Activated CD8-positive, alpha-beta T cell treated with anti-CD3 and anti-CD28 coated beads for 36 hours (primary cell): ENCODE data around the gene ZNF3. TPM values are rescaled to one million over a fixed set of nuclear protein-coding genes. Genes with fewer than 3 reads are reported as not detected.

Source experiments
- ATAC-seq: fragments of 200-7000 bp; cut with Tn5 transposase; one replicate; pipeline ENCODE4 v1.10.0; 2021; ENCODE audit warnings: mild to moderate bottlenecking, moderate library complexity
- CTCF ChIA-PET: fragments of 350-600 bp; sonication (Branson Sonifier 250); formaldehyde crosslinking; loops from one replicate; lab custom pipeline; 2021; ENCODE audit warnings: antibody characterized with exemption; lab: Charles Lee
- POLR2A ChIA-PET: fragments of 350-600 bp; sonication (Branson Sonifier 250); formaldehyde crosslinking; loops from one replicate; lab custom pipeline; 2021; ENCODE audit warnings: antibody characterized with exemption; lab: Charles Lee
- DNase-seq: peaks from one replicate; pipeline ENCODE4 v3.0.0-alpha.2; 2020
- H3K27ac Mint-ChIP-seq: one replicate; pipeline ENCODE4 v1.8.0; 2021; ENCODE audit warnings: mild to moderate bottlenecking, mixed read lengths
- H3K27me3 Mint-ChIP-seq: one replicate; pipeline ENCODE4 v1.8.0; 2021; ENCODE audit warnings: mixed read lengths
- H3K36me3 Mint-ChIP-seq: one replicate; pipeline ENCODE4 v1.8.0; 2021; ENCODE audit warnings: low read depth, mixed read lengths
- H3K4me1 Mint-ChIP-seq: one replicate; pipeline ENCODE4 v1.8.0; 2021; ENCODE audit warnings: low read depth, mixed read lengths
- H3K4me3 Mint-ChIP-seq: one replicate; pipeline ENCODE4 v1.8.0; 2021; ENCODE audit warnings: mild to moderate bottlenecking, moderate library complexity, mixed read lengths
- H3K9me3 Mint-ChIP-seq: one replicate; pipeline ENCODE4 v1.8.0; 2021; ENCODE audit warnings: mixed read lengths
- intact Hi-C: fragments of 100-400 bp; cut with micrococcal nuclease; formaldehyde crosslinking; loops from one replicate; pipeline ENCODE4 v1.10.0; 2022
- total RNA-seq, 2 experiments: library from RNA; stranded (reverse); gene quantifications; one replicate each; pipeline ENCODE4 v1.2.3, GENCODE V29; 2021
- TF ChIP-seq, protein P1 (sequence below): fragments of 200-600 bp; IDR thresholded peaks from one replicate; pipeline ENCODE4 v1.8.0; 2022; ENCODE audit warnings: antibody characterized with exemption, mild to moderate bottlenecking

ZNF3 gene
- total RNA-seq, 2 experiments from 2014 or later = 16.4 to 18.9 TPM

DNA sequence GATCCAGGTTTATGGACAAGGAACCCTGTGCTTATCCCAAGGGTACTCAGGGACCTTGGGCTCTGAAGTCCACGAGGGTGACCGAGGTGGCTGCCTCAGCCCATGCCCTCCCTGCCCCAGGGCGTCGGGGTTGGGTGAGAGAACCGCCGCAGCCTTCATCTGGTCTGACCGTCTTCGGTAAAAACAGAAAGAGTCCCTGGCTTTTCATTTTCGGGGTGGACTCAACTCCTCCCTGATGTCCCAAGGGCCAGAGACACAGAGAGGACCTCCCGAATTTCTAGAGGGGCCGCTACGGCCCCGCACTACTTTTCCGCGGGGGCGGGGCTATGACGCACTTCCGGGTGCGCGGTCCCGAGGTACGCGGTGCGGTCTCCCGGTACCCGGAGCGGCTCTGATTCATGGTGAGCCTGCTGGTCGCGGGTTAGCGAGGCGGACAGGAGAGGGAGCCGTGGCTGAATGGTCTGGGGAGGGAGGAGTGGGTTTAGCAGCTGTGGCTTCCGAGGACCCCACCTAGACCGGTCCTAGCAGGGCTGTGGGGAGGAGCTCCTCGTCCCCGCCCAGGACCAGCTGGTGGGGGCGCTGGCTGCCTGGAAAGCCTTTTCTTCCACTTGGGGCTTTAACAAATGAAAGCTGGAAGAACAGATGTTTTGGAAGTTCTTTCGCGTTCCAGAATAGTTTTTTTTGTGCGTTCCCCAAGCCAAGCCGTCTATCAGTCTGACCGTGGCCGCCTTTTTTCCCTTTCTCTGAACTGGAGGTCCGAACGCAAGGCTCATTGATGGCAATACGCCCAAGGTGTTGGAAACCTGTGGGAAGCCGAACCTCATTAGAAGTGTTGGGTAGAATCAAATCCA, 31.9 kb downstream of the ZNF3 start, which contains the start of gene ZSCAN21:
Gene ZSCAN21, plus strand, starts transcription at position 334 of the 851 bp plus-strand sequence. CDS start 7,233 bp downstream, outside the sequence.
- Mint-ChIP-seq H3K9me3 (no peaks in the 10 kb centered on the region), H3K4me1 (peaks cover 17% of the 10 kb centered on the region), H3K27ac (peak within 1 kb of the TSS; percentile 94), H3K4me3 (peak within 1 kb of the TSS; percentile 87), H3K27me3 (no peaks in the 10 kb centered on the region), H3K36me3 (peaks cover 4% of the 10 kb centered on the region)
- intact Hi-C loops = no loop called here
- ATAC-seq (peak; percentile 93), DNase-seq (peak; percentile 84)
- ChIA-PET POLR2A (interaction anchor here (0.5 to 1.8 kb wide), 11 partner anchors 12 to 453 kb away, joined by 3 to 10 read pairs (median 4); partner anchors contain the start of genes AP4M1, MCM7 and ZKSCAN1), CTCF (interaction anchor here (0.7 to 1.3 kb wide), 6 partner anchors 9 to 138 kb away, joined by 3 to 7 read pairs (median 3); partner anchors contain the start of genes AP4M1 and MCM7)
- TF ChIP-seq, protein P1, sequence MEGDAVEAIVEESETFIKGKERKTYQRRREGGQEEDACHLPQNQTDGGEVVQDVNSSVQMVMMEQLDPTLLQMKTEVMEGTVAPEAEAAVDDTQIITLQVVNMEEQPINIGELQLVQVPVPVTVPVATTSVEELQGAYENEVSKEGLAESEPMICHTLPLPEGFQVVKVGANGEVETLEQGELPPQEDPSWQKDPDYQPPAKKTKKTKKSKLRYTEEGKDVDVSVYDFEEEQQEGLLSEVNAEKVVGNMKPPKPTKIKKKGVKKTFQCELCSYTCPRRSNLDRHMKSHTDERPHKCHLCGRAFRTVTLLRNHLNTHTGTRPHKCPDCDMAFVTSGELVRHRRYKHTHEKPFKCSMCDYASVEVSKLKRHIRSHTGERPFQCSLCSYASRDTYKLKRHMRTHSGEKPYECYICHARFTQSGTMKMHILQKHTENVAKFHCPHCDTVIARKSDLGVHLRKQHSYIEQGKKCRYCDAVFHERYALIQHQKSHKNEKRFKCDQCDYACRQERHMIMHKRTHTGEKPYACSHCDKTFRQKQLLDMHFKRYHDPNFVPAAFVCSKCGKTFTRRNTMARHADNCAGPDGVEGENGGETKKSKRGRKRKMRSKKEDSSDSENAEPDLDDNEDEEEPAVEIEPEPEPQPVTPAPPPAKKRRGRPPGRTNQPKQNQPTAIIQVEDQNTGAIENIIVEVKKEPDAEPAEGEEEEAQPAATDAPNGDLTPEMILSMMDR = peak; percentile 19

DNA sequence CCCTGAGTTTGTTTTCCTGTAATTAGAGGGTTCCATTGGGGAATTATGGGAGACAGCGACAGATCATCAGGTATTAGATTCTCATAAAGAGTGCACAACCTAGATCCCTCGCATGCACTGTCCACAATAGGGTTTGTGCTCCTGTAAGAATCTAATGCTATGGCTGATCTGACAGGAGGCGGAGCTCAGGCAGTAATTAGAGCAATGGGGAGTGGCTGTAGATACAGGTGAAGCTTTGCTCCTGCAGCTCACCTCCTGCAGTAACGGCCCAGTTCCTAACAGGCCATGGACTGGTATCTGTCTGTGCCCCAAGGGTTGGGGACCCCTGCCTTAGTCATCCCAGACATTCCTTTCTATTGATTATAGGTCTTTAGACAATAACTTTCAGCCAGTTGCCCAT, 32.8 kb downstream of the ZNF3 start:
- ATAC-seq (no peak), DNase-seq (no peak)
- intact Hi-C loops = no loop called here
- peak overlapping the region; percentile 19 for H3K27ac Mint-ChIP-seq
- CTCF ChIA-PET = interaction anchor here (0.9 kb wide), 1 partner anchor 10 kb away, joined by 4 read pairs; no protein-coding TSS in a partner anchor
- POLR2A ChIA-PET = interaction anchor here (0.6 to 1.7 kb wide), 3 partner anchors 33 to 53 kb away, joined by 3 to 4 read pairs (median 4); partner anchors contain the start of genes AP4M1 and MCM7
- TF ChIP-seq, protein P1 = no peak
- no peaks in the 10 kb centered on the region for H3K9me3 Mint-ChIP-seq
- H3K27me3 Mint-ChIP-seq = no peaks in the 10 kb centered on the region
- peaks cover 16% of the 10 kb centered on the region for H3K4me1 Mint-ChIP-seq
- peaks cover 4% of the 10 kb centered on the region for H3K36me3 Mint-ChIP-seq
- peak overlapping the region; percentile 87 for H3K4me3 Mint-ChIP-seq

DNA sequence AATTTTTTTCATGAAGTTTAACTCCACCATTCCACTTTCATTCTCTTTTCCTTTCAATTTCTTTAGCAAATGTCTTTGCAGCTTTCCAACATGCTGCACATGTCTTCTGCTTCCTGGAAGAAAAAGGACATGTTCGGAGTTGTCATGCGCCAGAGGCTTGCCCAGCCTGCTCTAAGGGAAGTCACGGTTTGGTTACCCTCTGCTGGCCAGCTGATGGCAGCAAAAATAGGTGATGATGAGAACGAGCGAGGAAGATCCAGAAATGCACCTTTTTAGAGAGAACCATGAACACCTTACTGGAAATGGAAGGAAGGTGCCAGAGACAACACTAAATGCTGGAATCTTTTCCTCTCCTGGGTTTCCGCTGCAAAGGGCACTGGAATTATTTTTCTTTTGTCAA, 36.8 kb downstream of the ZNF3 start:
- TF ChIP-seq, protein P1 = no peak
- Mint-ChIP-seq H3K27me3 (no peaks in the 10 kb centered on the region), H3K4me1 (peaks cover 24% of the 10 kb centered on the region), H3K27ac (no peak overlapping the region), H3K36me3 (peaks cover 5% of the 10 kb centered on the region), H3K4me3 (no peak overlapping the region), H3K9me3 (no peaks in the 10 kb centered on the region)
- ATAC-seq (no peak), DNase-seq (peak; percentile 22)
- intact Hi-C loops = no loop called here
- ChIA-PET POLR2A (no interaction called here), CTCF (interaction anchor here (0.6 to 1.0 kb wide), 2 partner anchors 8 to 84 kb away, joined by 3 read pairs; no protein-coding TSS in a partner anchor)

DNA sequence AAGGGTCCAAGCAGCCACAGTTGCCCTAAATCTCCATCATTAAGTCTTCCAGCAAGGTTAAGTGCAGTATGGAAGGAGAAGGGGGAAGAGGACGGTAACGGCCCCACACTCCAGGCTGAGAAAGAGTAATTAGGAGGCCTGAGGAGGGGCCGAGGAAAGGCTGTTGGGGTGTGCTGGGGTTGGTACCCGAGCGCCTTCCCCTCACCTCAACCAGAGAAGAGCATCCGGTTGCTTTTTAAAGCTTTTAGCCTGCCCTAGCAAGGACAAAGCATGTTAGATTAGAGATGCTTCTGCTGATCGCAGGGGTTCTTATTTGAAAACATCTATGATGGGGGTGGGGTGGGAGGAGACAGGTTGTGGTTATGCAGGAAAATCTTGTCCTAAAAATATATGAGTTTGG, 40.9 kb downstream of the ZNF3 start:
- Mint-ChIP-seq H3K27me3 (no peaks in the 10 kb centered on the region), H3K36me3 (peaks cover 20% of the 10 kb centered on the region), H3K27ac (no peak overlapping the region), H3K4me3 (no peak overlapping the region), H3K4me1 (peaks cover 20% of the 10 kb centered on the region), H3K9me3 (no peaks in the 10 kb centered on the region)
- ATAC-seq = no peak
- intact Hi-C loops = no loop called here
- ChIA-PET POLR2A (interaction anchor here (0.9 kb wide), 1 partner anchor 121 kb away, joined by 3 read pairs; the partner anchor contains the start of gene TRIM4), CTCF (interaction anchor here (1.3 kb wide), 1 partner anchor 11 kb away, joined by 3 read pairs; no protein-coding TSS in a partner anchor)
- TF ChIP-seq, protein P1 = no peak
- no peak for DNase-seq
